Posterior vena cava (tissue), 2 donors: ENCODE data around the gene ATP8B3. TPM values are rescaled to one million over a fixed set of nuclear protein-coding genes. Genes with fewer than 3 reads are reported as not detected.

Experiments
- DNase-seq: peaks from one replicate; pipeline ENCODE4 v3.0.0-alpha.2; 2020; ENCODE audit warnings: low spot score
- intact Hi-C, 2 donors: fragments of 100-400 bp; cut with DNase I; formaldehyde crosslinking; loops; one replicate each; pipeline versions ENCODE4 v1.14.1 to v1.14.2; 2022 to 2023
- microRNA-seq, 2 donors: library from miRNA; unstranded; fragments of <30 nt; microRNA quantifications; one replicate each; pipeline ENCODE4 v1.2.0, GENCODE V29; 2020 to 2021; ENCODE audit warnings: borderline microRNAs expressed in 2 of 2
- total RNA-seq, 2 donors: library from RNA; stranded (reverse); fragmentation: NEBNext Ultra II Directional; extraction: Animal tissue kit (Norgen Biotek cat#: 25700); gene quantifications; one replicate each; pipeline ENCODE4 v1.2.1, GENCODE V29; 2021
- donor health status: DM: yes; HTN: yes; CAD: no.
- donor health status: DM: yes; HTN: yes; CAD: no.

Gene ATP8B3
- total RNA-seq, 2 donors from 2014 or later, result 1.1 to 2.0 TPM

DNA sequence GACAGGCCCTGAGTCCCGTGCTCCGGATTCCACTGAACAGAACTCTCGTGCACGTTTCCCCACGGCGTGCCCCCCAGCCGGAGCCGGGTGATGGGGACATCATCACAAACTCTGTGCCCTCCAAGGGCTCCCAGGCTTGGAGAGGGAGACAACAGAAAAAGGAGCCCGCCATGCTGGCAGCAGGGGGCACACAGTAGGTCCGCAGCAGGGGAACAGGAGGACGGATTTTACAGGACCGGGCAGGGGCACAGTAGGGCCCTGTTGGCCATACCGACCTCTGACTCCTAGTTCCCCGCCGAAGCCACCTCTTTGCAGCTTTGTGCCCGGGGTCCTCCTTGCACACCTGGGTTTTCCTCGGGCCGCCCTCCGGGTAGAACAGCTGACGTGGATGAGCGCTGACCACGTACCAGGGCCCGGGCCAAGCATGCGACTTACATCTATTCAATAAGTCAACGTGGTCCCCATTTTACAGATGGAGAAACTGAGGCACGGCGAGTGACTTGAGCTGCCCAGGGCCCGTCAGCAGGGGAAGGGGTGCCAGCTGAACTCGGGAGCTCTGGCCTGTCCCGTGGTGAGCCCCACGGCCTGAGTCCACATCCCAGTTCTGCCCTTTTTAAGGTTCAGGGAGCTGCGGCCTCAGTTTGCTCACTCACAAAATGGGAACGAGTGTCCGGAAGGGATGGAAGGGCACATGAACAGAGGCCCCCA is 68.9 kb downstream of the ATP8B3 start:
- intact Hi-C loops, result loop anchor here in 1 of 2 donors (5.0 kb wide), 1 partner anchor 1709 kb away; no protein-coding TSS in a partner anchor
- no peak for DNase-seq

DNA sequence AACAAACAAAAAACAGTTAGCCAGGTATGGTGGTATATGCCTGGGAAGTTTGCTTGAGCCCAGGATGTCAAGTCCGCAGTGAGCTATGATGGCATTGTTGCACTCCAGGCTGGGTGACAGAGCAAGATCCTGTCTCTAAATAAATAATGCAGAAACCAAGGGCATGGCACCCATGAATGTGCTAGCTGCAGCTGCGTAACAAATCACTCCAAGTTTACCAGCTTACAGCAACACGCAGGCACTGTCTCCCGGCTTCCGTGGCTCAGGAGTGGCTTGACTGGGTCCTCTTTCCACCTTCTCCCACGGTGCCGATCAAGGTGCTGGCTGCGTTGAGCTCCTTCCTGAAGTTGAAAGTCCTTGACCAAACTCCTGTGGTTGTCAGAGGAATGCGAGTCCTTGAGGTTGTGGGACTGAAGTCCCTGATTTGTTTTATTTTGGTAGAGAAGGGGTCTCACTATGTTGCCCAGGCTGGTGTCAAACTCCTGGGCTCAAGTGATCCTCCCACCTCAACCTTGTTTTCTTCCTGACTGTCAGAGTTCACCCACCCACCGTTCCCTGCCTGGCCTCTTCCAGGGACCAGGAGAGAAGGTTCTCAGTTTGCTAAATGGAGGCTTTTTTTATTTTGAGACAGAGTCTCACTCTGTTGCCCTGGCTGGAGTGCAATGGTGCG is 72.0 kb downstream of the ATP8B3 start:
- intact Hi-C loops, result loop anchor here in 1 of 2 donors (5.0 kb wide), 1 partner anchor 1712 kb away; no protein-coding TSS in a partner anchor
- no peak for DNase-seq

DNA sequence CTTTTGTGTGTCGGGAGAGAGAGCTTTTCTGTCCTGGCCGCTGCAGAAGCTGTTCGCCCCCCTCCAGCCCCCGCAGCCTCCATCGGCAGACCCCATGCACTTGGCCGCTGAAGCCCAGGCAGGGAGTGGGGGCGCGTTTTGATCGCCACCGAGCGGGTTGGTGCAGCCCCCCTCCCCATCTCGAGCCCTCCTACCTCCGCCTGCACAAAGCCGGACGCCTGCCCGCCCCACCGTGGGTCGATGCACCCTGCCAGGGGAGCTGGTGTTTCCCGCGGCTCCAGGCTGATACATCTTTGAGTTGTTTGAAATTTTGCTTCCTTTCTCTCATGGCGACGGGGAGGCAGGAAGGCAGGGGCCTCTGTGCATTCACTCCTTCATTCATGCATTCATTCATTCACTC is 75.1 kb downstream of the ATP8B3 start:
- DNase-seq, result no peak
- intact Hi-C loops, result no loop called here

DNA sequence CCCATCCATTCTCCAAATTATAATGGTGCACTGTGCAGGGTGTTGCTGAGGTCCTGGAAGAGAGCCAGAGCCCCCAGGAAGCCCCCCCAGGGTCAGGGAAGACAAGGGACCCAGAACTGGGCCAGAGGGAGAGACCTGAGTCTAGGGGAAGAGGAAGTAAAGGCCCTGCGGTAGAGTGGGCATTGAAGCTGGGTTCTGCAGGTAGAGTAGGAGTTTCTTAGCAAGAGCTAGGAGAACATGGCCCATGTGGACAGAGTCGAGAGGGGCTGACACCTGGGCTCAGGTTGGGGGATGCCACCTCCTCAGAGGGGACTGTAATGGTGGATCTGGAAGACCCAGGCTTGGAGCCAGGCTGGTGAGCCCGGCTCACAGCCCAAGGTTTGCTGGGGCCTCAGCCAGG is 75.8 kb downstream of the ATP8B3 start:
- intact Hi-C loops, result no loop called here
- DNase-seq, result no peak

DNA sequence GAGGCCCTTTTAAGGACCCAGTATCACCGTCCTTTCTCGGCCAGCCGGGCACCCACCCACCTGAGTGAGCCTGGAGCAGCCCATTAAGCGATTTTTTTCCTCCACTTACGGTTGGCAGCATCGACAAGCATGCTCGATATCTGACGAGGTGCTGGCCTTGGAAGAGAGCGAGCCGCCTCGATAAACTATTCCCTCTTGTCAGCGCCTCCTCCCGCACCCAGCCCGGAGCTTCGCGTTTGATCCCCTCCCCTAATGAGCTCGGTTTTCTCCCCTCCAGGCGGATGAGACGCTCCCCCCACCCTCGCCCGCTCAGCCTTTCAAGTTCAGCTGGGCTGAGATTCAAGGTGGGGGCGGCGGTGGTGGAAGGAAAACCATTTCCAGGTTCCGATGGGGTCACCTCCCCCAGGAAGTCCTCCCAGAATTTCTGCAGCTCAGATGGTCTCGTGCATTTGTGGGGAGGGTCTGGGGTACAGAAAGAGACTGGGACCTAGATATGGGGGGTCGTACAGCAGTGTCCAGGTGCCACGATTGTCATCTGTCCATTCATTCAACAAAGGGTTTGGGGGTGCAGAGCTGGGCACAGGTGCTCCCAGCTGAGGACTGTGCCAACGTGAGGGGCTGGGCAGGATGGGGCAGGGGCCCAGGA is 77.6 kb downstream of the ATP8B3 start:
- DNase-seq, result no peak
- intact Hi-C loops, result no loop called here

Small RNA genes within 50 kb of the gene (microRNA-seq; reads per million reads assigned to microRNA genes)
- gene MIR1909, result 0.32 to 1.0 reads per million in 2 donors

Other genes with a start within 250 kb of the ATP8B3 start
- 10 to 100 TPM; 14.0 to 21.9 TPM for gene MEX3D, start 244.0 kb downstream of the ATP8B3 start, total RNA-seq
- 10 to 100 TPM; 44.2 to 53.6 TPM for gene MBD3, start 219.4 kb downstream of the ATP8B3 start, total RNA-seq
- 100 to 1,000 TPM; 197 to 252 TPM for gene UQCR11, start 206.8 kb downstream of the ATP8B3 start, total RNA-seq
- 10 to 100 TPM; 26.2 to 36.4 TPM for gene TCF3, start 159.7 kb downstream of the ATP8B3 start, total RNA-seq
- gene ONECUT3, start 58.8 kb downstream of the ATP8B3 start, total RNA-seq, result not detected
- 10 to 100 TPM; 22.8 to 27.4 TPM for gene REXO1, start 36.2 kb upstream of the ATP8B3 start, total RNA-seq
- gene KLF16, start 51.3 kb upstream of the ATP8B3 start, total RNA-seq, result 10 to 100 TPM in 1 of 2 donors, 1 to 10 TPM in 1; 9.4 to 16.2 TPM
- gene ABHD17A, start 73.2 kb upstream of the ATP8B3 start, total RNA-seq, result 10 to 100 TPM; 49.9 to 51.4 TPM
- gene ADAT3, start 93.1 kb upstream of the ATP8B3 start, total RNA-seq, result 1 to 10 TPM; 3.0 to 3.6 TPM
- gene SCAMP4, start 93.1 kb upstream of the ATP8B3 start, total RNA-seq, result 10 to 100 TPM; 35.6 to 36.6 TPM
- 10 to 100 TPM; 30.2 to 36.9 TPM for gene CSNK1G2, start 128.9 kb upstream of the ATP8B3 start, total RNA-seq
- gene BTBD2, start 203.4 kb upstream of the ATP8B3 start, total RNA-seq, result 10 to 100 TPM; 44.6 to 52.1 TPM
- 100 to 1,000 TPM in 1 of 2 donors, 10 to 100 TPM in 1; 99.6 to 126 TPM for gene MKNK2, start 239.0 kb upstream of the ATP8B3 start, total RNA-seq